ENCODE data around the gene CPPED1.

Gene CPPED1

DNA sequence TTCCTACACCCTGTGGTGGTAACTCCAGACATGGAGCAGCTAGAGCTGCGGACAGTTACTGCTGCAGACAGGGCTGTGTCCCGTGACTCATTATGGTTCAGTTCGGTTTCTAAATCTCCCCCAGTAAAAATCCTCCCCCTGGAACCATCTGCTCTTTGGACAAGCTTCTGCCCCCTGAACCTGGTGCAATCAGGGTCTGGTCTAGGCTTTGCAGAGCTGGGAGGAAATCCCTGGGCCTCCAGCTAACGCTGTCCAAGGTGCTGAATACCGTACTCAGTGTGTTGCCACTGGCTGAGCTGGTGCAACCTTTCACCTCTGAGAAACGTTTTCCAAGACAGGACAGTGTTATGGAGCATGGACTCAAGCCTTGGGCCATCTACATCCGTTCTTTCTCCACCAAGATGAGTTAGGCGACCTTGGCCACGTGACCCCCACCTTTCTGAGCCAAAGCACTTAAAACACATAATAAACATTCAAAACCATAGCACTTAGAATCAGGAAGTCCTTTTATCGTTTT, 142.0 kb downstream of the CPPED1 start:
- H3K4me3 Mint-ChIP-seq, result no peak overlapping the region
- TF ChIP-seq, protein P1, sequence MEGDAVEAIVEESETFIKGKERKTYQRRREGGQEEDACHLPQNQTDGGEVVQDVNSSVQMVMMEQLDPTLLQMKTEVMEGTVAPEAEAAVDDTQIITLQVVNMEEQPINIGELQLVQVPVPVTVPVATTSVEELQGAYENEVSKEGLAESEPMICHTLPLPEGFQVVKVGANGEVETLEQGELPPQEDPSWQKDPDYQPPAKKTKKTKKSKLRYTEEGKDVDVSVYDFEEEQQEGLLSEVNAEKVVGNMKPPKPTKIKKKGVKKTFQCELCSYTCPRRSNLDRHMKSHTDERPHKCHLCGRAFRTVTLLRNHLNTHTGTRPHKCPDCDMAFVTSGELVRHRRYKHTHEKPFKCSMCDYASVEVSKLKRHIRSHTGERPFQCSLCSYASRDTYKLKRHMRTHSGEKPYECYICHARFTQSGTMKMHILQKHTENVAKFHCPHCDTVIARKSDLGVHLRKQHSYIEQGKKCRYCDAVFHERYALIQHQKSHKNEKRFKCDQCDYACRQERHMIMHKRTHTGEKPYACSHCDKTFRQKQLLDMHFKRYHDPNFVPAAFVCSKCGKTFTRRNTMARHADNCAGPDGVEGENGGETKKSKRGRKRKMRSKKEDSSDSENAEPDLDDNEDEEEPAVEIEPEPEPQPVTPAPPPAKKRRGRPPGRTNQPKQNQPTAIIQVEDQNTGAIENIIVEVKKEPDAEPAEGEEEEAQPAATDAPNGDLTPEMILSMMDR (IDR thresholded peaks at IDR 0.05; ENCODE audit: unreplicated experiment in 3 of 3), result no peak
- peaks cover 8% of the 10 kb centered on the region for H3K9me3 Mint-ChIP-seq
- H3K27me3 Mint-ChIP-seq (ENCODE audit: low read depth), result no peaks in the 10 kb centered on the region
- no peak overlapping the region for H3K27ac Mint-ChIP-seq
- peaks cover 38% of the 10 kb centered on the region for H3K36me3 Mint-ChIP-seq (ENCODE audit: low read depth)
- no peaks in the 10 kb centered on the region for H3K4me1 Mint-ChIP-seq

DNA sequence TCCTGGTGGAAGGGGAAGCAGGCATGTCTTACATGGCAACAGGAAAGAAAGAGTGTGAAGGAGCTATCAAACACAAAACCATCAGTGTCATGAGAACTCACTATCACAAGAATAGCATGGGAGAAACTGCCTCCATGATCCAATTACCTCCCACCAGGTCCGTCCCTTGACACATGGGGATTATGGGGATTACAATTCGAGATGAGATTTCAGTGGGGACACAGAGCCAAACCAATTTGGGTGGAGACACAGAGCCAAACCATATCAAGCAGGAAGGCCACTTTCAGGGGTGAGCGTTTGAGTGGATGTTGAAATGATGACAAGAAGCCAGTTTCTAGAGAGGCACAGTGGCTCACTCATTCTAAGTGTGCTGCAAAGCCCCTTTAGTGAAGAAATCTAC, 143.8 kb downstream of the CPPED1 start:
- H3K4me3 Mint-ChIP-seq, result no peak overlapping the region

DNA sequence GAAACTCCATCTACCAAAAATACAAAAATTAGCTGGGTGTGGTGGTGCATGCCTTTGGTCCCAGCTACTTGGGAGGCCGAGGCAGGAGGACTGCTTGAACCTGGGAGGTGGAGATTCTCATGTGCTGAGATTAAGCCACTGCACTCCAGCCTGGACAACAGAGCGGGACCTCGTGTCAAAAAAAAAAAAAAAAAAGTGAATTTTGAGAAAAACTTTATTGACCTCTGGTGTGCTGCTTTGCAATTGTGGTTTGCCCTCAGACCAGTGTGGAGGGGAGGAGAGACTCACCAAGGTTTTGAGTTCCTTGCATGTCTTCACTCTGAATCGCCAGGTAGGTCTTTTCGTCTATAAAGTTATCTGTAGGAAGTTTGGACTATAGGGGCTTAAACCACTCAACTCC, 145.2 kb downstream of the CPPED1 start:
- Mint-ChIP-seq H3K27ac (no peak overlapping the region), H3K4me3 (no peak overlapping the region), H3K27me3 (ENCODE audit: low read depth) (peaks cover 12% of the 10 kb centered on the region), H3K36me3 (ENCODE audit: low read depth) (peaks cover 28% of the 10 kb centered on the region), H3K4me1 (no peaks in the 10 kb centered on the region), H3K9me3 (peaks cover 7% of the 10 kb centered on the region)
- TF ChIP-seq, protein P1 (IDR thresholded peaks at IDR 0.05; ENCODE audit: unreplicated experiment in 3 of 3), result no peak

More for the DNA sequence above, 143.8 kb downstream of the CPPED1 start:
- peaks cover 33% of the 10 kb centered on the region for H3K36me3 Mint-ChIP-seq (ENCODE audit: low read depth)
- no peaks in the 10 kb centered on the region for H3K4me1 Mint-ChIP-seq
- TF ChIP-seq, protein P1 (IDR thresholded peaks at IDR 0.05; ENCODE audit: unreplicated experiment in 3 of 3), result no peak
- H3K27ac Mint-ChIP-seq, result no peak overlapping the region
- H3K9me3 Mint-ChIP-seq, result peaks cover 7% of the 10 kb centered on the region
- peaks cover 7% of the 10 kb centered on the region for H3K27me3 Mint-ChIP-seq (ENCODE audit: low read depth)

DNA sequence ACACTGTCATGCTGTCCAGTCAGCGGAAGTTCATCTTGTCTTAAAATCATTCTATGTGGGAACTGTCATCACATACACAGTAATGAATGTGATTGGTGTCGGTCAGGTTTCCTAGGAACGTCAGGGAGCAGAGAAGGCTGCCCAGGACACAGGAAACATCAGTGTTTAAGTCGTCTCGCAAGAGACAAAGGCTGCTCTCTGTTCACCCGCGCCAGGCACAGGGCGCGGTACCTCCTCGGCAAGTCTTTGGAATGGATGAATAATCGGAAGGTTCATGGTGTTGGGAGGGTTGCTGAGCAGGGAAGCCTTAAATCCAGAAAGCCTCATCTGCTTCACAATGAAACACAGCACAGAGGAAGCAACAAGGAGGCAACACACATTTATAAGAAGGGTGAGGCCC, 148.2 kb downstream of the CPPED1 start:
- H3K27me3 Mint-ChIP-seq (ENCODE audit: low read depth), result peaks cover 12% of the 10 kb centered on the region
- H3K9me3 Mint-ChIP-seq, result peaks cover 7% of the 10 kb centered on the region
- H3K36me3 Mint-ChIP-seq (ENCODE audit: low read depth), result peaks cover 11% of the 10 kb centered on the region
- TF ChIP-seq, protein P1 (IDR thresholded peaks at IDR 0.05; ENCODE audit: unreplicated experiment in 3 of 3), result no peak
- no peak overlapping the region for H3K4me3 Mint-ChIP-seq
- no peak overlapping the region for H3K27ac Mint-ChIP-seq
- H3K4me1 Mint-ChIP-seq, result no peaks in the 10 kb centered on the region

DNA sequence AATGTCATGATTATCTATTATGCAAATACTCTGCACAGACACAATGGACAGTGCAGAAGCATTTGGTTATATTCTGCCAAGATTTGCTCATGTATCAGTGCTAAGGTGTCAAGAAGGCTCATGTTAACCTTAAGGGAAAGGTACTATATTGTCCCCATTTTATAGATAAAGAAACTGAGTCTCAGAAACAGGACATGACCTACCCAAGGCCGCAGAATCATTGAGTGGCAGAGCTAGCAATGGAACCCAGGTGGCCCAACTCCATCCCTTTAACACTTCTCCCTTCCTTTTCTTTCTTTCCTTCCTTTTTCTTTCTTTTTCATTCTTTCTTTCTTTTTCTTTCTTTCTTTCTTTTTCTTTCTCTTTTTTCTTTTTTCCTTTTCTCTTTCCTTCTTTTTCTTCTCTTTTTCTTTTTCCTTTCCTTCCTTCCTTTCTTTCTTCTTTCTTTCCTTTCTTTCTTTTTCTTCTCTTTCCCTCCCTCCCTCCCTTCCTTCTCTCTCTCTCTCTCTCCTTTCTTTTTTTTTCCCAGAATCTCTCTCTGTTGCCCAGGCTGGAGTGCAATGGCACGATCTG, 149.8 kb downstream of the CPPED1 start:
- Mint-ChIP-seq H3K4me3 (no peak overlapping the region), H3K4me1 (no peaks in the 10 kb centered on the region), H3K27me3 (ENCODE audit: low read depth) (peaks cover 16% of the 10 kb centered on the region), H3K27ac (no peak overlapping the region), H3K9me3 (peaks cover 6% of the 10 kb centered on the region), H3K36me3 (ENCODE audit: low read depth) (peaks cover 7% of the 10 kb centered on the region)
- TF ChIP-seq, protein P1 (IDR thresholded peaks at IDR 0.05; ENCODE audit: unreplicated experiment in 3 of 3), result no peak

DNA sequence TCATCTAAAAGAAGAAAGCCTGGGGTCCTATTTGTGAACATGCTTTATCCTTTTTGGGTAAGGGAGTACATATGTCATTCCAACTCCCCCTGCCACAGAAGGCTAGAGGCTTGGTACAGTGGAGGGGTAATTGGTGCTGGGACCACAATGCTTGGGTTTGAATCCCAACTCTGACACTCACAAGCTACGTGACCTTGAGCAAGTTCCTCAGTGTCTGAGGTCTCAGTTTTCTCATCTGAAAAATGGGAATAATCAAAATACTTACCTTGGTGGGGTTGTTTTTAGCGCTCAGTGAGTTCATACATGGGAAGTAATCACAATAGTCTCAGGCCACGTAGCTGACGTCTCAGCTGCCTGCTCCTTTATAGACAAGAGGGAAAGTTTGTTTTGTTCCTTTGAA, 150.8 kb downstream of the CPPED1 start:
- no peak overlapping the region for H3K4me3 Mint-ChIP-seq
- peaks cover 21% of the 10 kb centered on the region for H3K27me3 Mint-ChIP-seq (ENCODE audit: low read depth)
- no peak overlapping the region for H3K27ac Mint-ChIP-seq
- TF ChIP-seq, protein P1 (IDR thresholded peaks at IDR 0.05; ENCODE audit: unreplicated experiment in 3 of 3), result no peak
- H3K36me3 Mint-ChIP-seq (ENCODE audit: low read depth), result peaks cover 4% of the 10 kb centered on the region
- no peaks in the 10 kb centered on the region for H3K4me1 Mint-ChIP-seq
- peaks cover 5% of the 10 kb centered on the region for H3K9me3 Mint-ChIP-seq
